GM23338 (cell line): Measurements from ENCODE around the gene RAB3IL1. TPM values are rescaled to one million over a fixed set of nuclear protein-coding genes. Genes with fewer than 3 reads are reported as not detected.

ENCODE experiments used
- ATAC-seq: fragments of 200-7000 bp; cut with Tn5 transposase; 3 replicates; pipeline ENCODE4 v1.9.1; 2020
- DNase-seq: peaks from one replicate; pipeline ENCODE4 v3.0.0-alpha.2; 2015; ENCODE audit warnings: low spot score
- H2AFZ ChIP-seq: fragments of 200-600 bp; sonication (generic); 2 replicates; pipeline ENCODE4 v1.8.0; 2016; ENCODE audit warnings: antibody characterized with exemption, mild to moderate bottlenecking, moderate library complexity
- H3F3A ChIP-seq: fragments of 200-600 bp; sonication (generic); replicated peaks from 2 replicates; pipeline ENCODE4 v1.8.0; 2017; ENCODE audit warnings: antibody characterized with exemption, mixed run types, low read depth
- H3K27ac ChIP-seq: fragments of 200-600 bp; sonication (generic); 2 replicates; pipeline ENCODE4 v1.6.1; 2016; ENCODE audit warnings: low read depth
- H3K27me3 ChIP-seq: fragments of 200-600 bp; sonication (generic); 2 replicates; pipeline ENCODE4 v1.8.0; 2016; ENCODE audit warnings: mild to moderate bottlenecking, mixed run types, moderate library complexity; ENCODE audit not compliant: insufficient read depth
- H3K36me3 ChIP-seq: fragments of 200-600 bp; sonication (generic); 2 replicates; pipeline ENCODE4 v1.8.0; 2016; ENCODE audit warnings: mild to moderate bottlenecking; ENCODE audit not compliant: insufficient read depth
- H3K4me1 ChIP-seq: fragments of 200-600 bp; sonication (generic); 2 replicates; pipeline ENCODE4 v1.8.0; 2016; ENCODE audit warnings: mild to moderate bottlenecking, moderate library complexity; ENCODE audit not compliant: insufficient read depth
- H3K4me2 ChIP-seq: fragments of 200-600 bp; sonication (generic); 2 replicates; pipeline ENCODE4 v1.7.1; 2017; ENCODE audit warnings: mixed run types
- H3K4me3 ChIP-seq: fragments of 200-600 bp; sonication (generic); 2 replicates; pipeline ENCODE4 v1.6.1; 2016; ENCODE audit warnings: mixed run types
- H3K79me2 ChIP-seq: fragments of 200-600 bp; sonication (generic); replicated peaks from 2 replicates; pipeline ENCODE4 v1.8.0; 2017; ENCODE audit warnings: mild to moderate bottlenecking; ENCODE audit not compliant: insufficient read depth
- H3K9me2 ChIP-seq: fragments of 200-600 bp; sonication (generic); 2 replicates; pipeline ENCODE4 v1.8.0; 2017; ENCODE audit not compliant: insufficient read depth
- H4K20me1 ChIP-seq: fragments of 200-600 bp; sonication (generic); replicated peaks from 2 replicates; pipeline ENCODE4 v1.8.0; 2017; ENCODE audit warnings: mild to moderate bottlenecking; ENCODE audit not compliant: insufficient read depth
- H3K27ac Mint-ChIP-seq: 2 replicates; pipeline ENCODE4 v1.8.0; 2020; ENCODE audit warnings: inconsistent platforms, mild to moderate bottlenecking, moderate library complexity, mixed read lengths
- H3K27me3 Mint-ChIP-seq: 3 replicates; pipeline ENCODE4 v1.8.0; 2022; ENCODE audit warnings: low read depth, mild to moderate bottlenecking, moderate library complexity, mixed read lengths, inconsistent platforms; ENCODE audit not compliant: insufficient read depth, poor library complexity
- H3K36me3 Mint-ChIP-seq: 3 replicates; pipeline ENCODE4 v1.8.0; 2021; ENCODE audit warnings: low read depth, mild to moderate bottlenecking, inconsistent platforms, moderate library complexity, mixed read lengths
- H3K4me1 Mint-ChIP-seq: 3 replicates; pipeline ENCODE4 v1.8.0; 2020; ENCODE audit warnings: mild to moderate bottlenecking, inconsistent platforms, mixed read lengths
- H3K4me3 Mint-ChIP-seq: 3 replicates; pipeline ENCODE4 v1.8.0; 2021; ENCODE audit warnings: moderate library complexity, mild to moderate bottlenecking, inconsistent platforms, mixed read lengths
- H3K9me3 Mint-ChIP-seq: 3 replicates; pipeline ENCODE4 v1.8.0; 2020; ENCODE audit warnings: moderate library complexity, mild to moderate bottlenecking, inconsistent platforms, mixed read lengths
- CREB1 ChIP-seq: fragments of 250-450 bp; sonication (Bioruptor Pico); IDR thresholded peaks from 2 replicates; pipeline ENCODE4 v1.5.0; 2020; ENCODE audit warnings: low read depth, mild to moderate bottlenecking, moderate library complexity
- CTCF ChIP-seq, 2 experiments: fragments of 200-600 bp in 1 of 2; sonication (generic) in 1 of 2; conservative IDR thresholded peaks; 2 replicates each; pipeline versions ENCODE4 v1.5.1 to v1.6.1; 2016 to 2017; ENCODE audit warnings: antibody characterized with exemption in 2 of 2, low read depth in 2 of 2, mild to moderate bottlenecking in 2 of 2, moderate library complexity in 1 of 2
- ETS1 ChIP-seq: IDR thresholded peaks from 2 replicates; pipeline ENCODE4 v1.6.1; 2016; ENCODE audit warnings: antibody characterized with exemption
- EZH2 ChIP-seq: fragments of 200-600 bp; sonication (generic); IDR thresholded peaks from one replicate; pipeline ENCODE4 v1.8.0; 2017; ENCODE audit warnings: antibody characterized with exemption, mild to moderate bottlenecking, low read depth; ENCODE audit not compliant: unreplicated experiment
- JUNB ChIP-seq: IDR thresholded peaks from one replicate; pipeline ENCODE4 v1.6.1; 2016; ENCODE audit warnings: antibody characterized with exemption; ENCODE audit not compliant: unreplicated experiment
- NANOG ChIP-seq: IDR thresholded peaks from 2 replicates; pipeline ENCODE4 v1.6.1; 2016; ENCODE audit warnings: antibody characterized with exemption, borderline replicate concordance
- POLR2AphosphoS5 ChIP-seq: IDR thresholded peaks from 2 replicates; pipeline ENCODE4 v1.6.1; 2016; ENCODE audit warnings: antibody characterized with exemption, low read depth
- REST ChIP-seq: IDR thresholded peaks from one replicate; pipeline ENCODE4 v1.6.1; 2018; ENCODE audit warnings: antibody characterized with exemption; ENCODE audit not compliant: unreplicated experiment
- STAT1 ChIP-seq: IDR thresholded peaks from one replicate; pipeline ENCODE4 v1.6.1; 2016; ENCODE audit warnings: antibody characterized with exemption; ENCODE audit not compliant: unreplicated experiment
- ZNF114 ChIP-seq: fragments of 250-450 bp; sonication (Bioruptor Pico); IDR thresholded peaks from 2 replicates; pipeline ENCODE4 v1.5.0; 2020; ENCODE audit warnings: mild to moderate bottlenecking, moderate library complexity
- ZNF331 ChIP-seq: fragments of 250-450 bp; sonication (Bioruptor Pico); IDR thresholded peaks from 2 replicates; pipeline ENCODE4 v1.5.0; 2020; ENCODE audit warnings: low read depth, mild to moderate bottlenecking, moderate library complexity
- ZNF462 ChIP-seq: fragments of 250-450 bp; sonication (Bioruptor Pico); IDR thresholded peaks from 2 replicates; pipeline ENCODE4 v1.5.0; 2020; ENCODE audit warnings: mild to moderate bottlenecking, moderate library complexity
- polyA plus RNA-seq: library from polyadenylated mRNA; unstranded; fragments of >200 nt; fragmentation: Nextera tagmentation; extraction: Ambion mirVana; gene quantifications from 2 replicates; pipeline ENCODE4 v1.2.1, GENCODE V29; 2016
- total RNA-seq: library from RNA; depleted of rRNA; stranded (reverse); fragments of >200 nt; shearing (Covaris generic); gene quantifications from 2 replicates; pipeline ENCODE4 v1.2.3, GENCODE V29; 2014

Gene RAB3IL1
- total and polyA plus RNA-seq, 2 experiments from 2014 or later, result 2.7 to 3.4 TPM

GRCh38 chr11:61950035-61950547 lies 32.7 kb upstream of the RAB3IL1 start, which contains the start of gene BEST1:
Gene BEST1, plus strand, starts transcription at chr11:61950351. Its CDS starts 1,456 bp downstream, at chr11:61951807.
- no peaks in the 10 kb centered on the region for H3K36me3 ChIP-seq
- no peaks in the 10 kb centered on the region for H4K20me1 ChIP-seq
- Mint-ChIP-seq H3K36me3 (no peaks in the 10 kb centered on the region), H3K4me1 (peaks cover 12% of the 10 kb centered on the region), H3K9me3 (no peaks in the 10 kb centered on the region), H3K27me3 (peaks cover 9% of the 10 kb centered on the region), H3K4me3 (no peak within 1 kb of the TSS), H3K27ac (peak within 1 kb of the TSS; percentile 94)
- no peaks in the 10 kb centered on the region for H3K9me2 ChIP-seq
- H3K27ac ChIP-seq, result 0 out of 2 replicates have a peak within 1 kb of the TSS, but pooled peaks have one; percentile 30
- no peak for ATAC-seq
- H3K4me2 ChIP-seq, result no peak within 1 kb of the TSS
- H2AFZ ChIP-seq, result no peak within 1 kb of the TSS
- H3K79me2 ChIP-seq, result no peaks in the 10 kb centered on the region
- no peak for TF ChIP-seq POLR2AphosphoS5
- TF ChIP-seq CREB1 (CRISPR knock-in tag), result no peak
- no peak for TF ChIP-seq EZH2
- no peak for TF ChIP-seq ZNF114 (CRISPR knock-in tag)
- no peak for TF ChIP-seq NANOG
- no peak for TF ChIP-seq ZNF331 (CRISPR knock-in tag)
- no peak for TF ChIP-seq ZNF462 (CRISPR knock-in tag)
- TF ChIP-seq ETS1, result no peak
- no peak for TF ChIP-seq REST
- TF ChIP-seq CTCF (conservative IDR thresholded peaks at IDR 0.05; ENCODE audit: low read depth in 2 of 2), result no peak
- no peak for TF ChIP-seq JUNB
- TF ChIP-seq STAT1, result no peak
- peaks cover 12% of the 10 kb centered on the region; the same call in 1 of the 2 replicates for H3K27me3 ChIP-seq
- H3F3A ChIP-seq, result peaks cover 4% of the 10 kb centered on the region; the same call in 1 of the 2 replicates
- H3K4me3 ChIP-seq, result no peak within 1 kb of the TSS
- no peak for DNase-seq
- H3K4me1 ChIP-seq, result peaks cover 7% of the 10 kb centered on the region; the same call in 1 of the 2 replicates
